ENCODE results near the gene ADCK2. TPM values are rescaled to one million over a fixed set of nuclear protein-coding genes. Genes with fewer than 3 reads are reported as not detected.
"Not testable (repeated sequence)": the region's sequence is repeated elsewhere in the genome, so short reads cannot be mapped to it uniquely, and the experiment has no call there.

Gene ADCK2
- polyA plus RNA-seq, 10 donors = 10.6 to 20.1 (median 13.0) TPM

DNA sequence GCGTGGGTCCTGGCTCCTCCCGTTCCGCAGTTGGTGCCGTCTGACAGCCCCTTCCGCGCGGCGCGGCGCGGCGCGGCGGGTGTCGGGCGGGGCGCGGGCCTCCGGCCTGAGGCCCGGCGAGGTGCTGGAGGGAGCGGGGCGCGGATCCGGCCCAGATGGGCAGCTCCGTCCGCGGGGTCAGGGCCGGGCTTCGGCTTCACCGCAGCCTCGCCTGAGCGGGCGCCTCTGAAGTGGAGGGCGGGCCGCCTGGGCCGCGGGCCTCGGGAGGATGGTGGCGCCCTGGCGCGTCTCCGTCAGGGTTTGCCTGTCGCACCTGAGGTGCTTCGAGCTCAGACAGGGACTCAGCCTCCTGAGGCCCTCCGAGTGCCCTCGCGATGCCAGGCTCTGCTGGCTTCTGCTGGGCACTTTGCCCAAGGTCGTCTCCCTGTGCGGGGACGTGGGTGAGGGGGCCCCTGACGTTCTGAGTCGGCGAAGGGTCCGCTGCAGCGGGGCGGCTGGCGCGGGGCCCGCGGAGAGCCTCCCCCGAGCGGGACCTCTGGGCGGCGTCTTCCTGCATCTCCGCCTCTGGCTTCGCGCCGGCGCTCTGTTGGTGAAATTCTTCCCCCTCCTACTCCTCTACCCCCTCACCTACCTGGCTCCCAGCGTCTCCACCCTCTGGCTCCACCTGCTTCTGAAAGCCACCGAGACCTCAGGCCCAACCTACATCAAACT lies 473 bp downstream of the ADCK2 start:
- peak in 1 of 3 donors; percentile 79 for DNase-seq

DNA sequence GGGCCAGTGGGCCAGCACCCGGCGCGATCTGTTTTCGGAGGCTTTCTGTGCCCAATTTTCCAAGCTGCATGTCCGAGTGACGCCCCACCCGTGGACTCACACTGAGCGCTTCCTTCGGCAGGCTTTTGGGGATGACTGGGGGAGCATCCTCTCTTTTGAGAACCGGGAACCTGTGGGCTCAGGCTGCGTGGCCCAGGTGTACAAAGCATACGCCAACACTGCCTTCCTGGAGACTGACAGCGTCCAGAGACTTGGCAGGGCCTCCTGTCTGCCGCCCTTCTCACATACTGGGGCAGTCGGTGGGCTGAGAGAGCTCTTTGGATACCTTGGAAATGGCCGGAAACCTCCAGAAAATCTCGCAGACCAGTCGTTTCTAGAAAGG lies 1.0 kb downstream of the ADCK2 start:
- DNase-seq = peak in 1 of 3 donors; percentile 34

GRCh38 chr7:140674356-140674800 lies 1.6 kb downstream of the ADCK2 start:
- DNase-seq = no peak

- DNase-seq = peak in 1 of 3 donors; percentile 63
Observed at GRCh38 chr7:140674899-140675701, 2.4 kb downstream of the ADCK2 start.

GRCh38 chr7:140675726-140676125 lies 3.0 kb downstream of the ADCK2 start:
- no peak for DNase-seq

GRCh38 chr7:140676306-140676705 lies 3.6 kb downstream of the ADCK2 start:
- DNase-seq = no peak

DNA sequence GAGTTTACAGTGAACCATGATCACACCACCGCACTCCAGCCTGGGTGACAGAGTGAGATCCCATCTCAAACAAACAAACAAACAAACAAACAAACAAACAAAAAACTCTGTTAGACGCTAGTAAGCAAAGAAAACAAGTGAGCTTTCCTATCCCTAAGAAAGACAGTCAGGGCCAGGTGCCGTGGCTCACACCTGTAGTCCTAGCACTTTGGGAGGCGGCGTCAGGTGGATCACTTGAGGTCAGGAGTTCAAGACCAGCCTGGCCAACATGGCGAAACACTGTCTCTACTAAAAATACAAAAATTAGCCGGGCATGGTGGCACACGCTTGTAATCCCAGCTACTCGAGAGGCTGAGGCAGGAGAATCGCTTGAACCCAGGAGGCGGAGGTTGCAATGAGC lies 4.2 kb downstream of the ADCK2 start:
- not testable (repeated sequence) for DNase-seq

- no peak for DNase-seq
Observed at GRCh38 chr7:140677496-140677895, 4.8 kb downstream of the ADCK2 start.

DNA sequence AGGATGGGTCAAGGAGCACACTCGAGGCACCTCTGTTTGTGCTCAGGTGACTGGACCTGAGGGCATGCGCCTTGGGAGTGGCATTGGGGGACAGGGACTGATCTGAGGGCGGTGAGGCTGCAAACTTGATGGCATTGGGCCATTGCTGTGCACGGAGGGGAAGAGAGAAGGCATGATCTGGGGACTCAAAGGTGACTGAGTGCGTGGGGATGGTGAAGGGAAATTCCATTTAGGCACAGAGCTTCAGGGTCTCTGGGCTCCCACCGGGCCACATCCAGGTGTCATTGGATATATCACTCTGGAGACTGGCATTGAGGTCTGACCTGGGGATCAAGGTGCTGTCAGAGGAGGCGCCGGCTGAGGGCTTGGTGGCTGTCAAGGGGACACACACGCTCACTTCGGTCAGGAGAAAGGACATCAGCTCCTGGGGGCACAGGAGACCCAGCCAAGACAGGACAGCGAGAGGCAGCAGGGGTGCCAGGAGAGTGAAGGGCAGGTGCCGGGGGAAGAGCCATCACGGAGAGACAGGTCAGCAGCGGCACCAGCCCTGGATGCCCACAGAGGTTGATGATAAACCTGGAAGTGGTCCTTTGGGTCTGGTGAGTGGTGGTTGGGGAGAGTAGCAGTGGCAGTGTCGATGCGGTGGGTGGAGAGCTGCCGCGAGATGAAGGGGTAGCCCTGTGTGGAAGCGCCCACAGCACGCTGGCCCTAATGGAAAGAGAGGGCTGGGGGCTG lies 5.5 kb downstream of the ADCK2 start:
- no peak for DNase-seq

DNA sequence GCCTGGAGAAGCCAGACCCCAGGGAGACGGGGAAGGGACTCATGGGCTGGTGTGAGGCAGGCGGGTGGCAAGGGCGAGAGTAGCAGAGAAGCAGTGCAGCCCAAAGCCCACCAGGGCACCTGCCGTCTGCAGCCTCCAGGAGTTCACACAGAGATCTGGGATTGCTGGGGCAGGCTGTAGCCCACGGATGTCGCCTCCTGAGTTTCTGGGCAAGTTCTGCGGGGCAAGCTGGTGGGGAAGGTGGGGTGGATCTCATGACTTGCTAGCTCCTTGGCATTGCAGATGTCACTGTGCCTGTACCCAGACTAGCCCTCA lies 6.0 kb downstream of the ADCK2 start:
- no peak for DNase-seq

DNA sequence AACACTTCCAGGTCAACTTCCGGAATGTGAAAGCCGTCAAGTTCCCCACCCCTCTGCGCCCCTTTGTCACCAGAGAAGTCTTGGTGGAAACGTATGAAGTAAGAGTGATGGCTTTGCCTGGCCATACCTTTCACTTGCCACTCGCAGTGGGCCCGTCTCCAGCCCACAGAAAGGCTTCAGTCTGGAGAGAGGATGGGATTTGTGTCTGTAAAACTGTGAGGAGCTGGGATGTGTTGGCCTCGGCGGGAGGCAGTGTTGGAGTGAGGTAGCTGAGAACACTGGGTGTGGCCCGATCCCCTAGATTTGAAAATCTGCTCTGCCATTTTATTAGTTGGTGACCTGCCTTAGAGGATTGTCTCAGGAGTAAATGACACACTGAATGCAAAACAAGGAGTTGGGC lies 6.4 kb downstream of the ADCK2 start:
- no peak for DNase-seq

DNA sequence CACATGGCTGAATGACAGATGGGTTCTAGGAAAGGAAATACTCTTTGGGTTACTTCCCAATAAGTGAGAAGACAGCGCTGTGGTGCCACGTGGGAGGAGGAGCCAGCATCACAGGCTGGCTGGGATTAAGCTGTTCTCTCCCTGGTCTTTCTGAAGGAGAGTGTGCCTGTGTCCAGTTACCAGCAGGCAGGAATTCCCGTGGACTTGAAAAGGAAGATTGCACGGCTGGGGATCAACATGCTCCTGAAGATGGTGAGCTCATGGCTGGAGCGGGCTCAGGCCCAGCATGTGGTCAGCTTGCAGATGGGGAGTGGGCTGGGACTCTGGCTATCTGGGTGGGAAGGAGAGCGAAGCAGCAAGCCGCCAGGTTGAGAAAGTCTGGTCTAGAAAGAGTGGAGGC lies 8.1 kb downstream of the ADCK2 start:
- no peak for DNase-seq

DNA sequence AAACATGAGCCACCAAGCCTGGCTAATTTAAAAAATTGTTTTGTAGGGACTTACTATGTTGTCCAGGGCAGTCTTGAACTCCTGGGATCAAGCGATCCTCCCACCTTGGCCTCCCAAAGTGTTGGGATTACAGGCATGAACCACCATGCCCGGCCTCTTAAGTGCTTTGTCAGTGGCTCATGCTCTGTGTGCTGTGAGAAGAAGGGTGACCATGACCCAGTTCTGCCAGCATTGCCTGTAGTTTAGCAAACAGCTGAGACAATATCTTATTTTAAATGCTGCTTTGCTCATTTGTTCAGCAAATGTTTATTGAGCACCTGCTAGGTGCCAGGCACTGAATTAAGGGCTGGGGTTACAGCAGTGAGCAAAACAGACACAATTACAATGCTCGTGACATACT lies 9.0 kb downstream of the ADCK2 start:
- DNase-seq = no peak

DNA sequence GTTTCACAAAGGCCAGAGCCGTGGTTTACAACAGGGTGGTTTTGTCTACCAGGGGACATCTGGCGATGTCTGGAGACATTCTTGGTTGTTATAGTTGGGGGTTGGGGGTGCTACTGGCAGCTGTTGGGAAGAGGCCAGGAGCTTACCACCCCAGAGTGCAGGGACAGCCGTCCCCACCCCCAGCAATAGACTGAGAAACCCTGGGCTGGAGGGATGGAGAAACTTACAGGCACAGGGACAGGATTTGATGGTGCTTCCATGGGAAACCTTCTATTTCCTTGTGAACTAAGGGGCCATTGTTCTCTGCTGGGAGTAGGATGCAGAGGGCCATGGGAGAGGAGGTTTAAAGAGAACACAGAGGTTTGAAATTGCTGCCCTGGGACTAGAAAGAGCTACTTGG lies 10.9 kb downstream of the ADCK2 start:
- no peak for DNase-seq

DNA sequence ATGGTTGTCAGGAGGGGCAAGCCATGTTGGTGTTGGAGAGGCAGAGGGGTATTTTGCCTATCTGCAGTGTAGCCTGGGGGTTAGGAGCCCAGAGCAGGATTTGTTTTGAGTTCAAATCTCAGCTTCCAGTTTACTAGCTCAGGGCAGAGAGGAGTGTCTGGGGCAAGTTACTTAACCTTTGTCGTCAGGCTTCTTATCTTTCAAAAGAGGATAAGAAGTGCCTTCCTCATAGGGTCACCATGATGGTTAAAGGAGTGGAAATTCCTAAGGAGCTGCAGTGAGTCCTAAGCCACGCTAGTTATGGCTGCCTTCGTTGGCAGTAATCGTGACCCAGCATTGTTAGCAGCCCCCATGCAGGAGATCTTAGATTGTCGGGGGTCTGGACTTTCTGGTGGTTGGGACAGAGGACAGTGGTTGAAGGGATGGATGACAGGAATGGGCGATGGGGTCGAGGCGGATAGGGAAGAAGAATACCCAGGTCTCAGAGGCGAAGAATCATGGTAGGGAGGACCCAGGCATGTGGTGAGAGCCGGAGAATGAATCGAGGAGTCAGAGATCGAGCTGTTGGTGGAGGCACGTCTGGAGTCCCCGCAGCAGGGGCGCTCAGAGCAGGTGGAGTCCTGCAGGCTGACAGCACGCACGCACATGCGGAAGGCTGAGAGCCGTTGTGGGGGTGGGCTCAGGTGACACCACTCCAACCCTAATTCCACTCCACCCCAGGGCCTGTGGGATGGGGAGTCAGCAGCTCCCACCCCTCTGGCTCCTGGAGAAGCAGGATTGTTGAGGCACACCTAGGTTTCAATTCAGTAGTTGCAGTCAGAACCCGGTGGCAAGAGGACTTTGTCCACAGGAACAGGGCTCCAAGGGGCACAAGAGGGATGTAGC lies 11.6 kb downstream of the ADCK2 start:
- no peak for DNase-seq

DNA sequence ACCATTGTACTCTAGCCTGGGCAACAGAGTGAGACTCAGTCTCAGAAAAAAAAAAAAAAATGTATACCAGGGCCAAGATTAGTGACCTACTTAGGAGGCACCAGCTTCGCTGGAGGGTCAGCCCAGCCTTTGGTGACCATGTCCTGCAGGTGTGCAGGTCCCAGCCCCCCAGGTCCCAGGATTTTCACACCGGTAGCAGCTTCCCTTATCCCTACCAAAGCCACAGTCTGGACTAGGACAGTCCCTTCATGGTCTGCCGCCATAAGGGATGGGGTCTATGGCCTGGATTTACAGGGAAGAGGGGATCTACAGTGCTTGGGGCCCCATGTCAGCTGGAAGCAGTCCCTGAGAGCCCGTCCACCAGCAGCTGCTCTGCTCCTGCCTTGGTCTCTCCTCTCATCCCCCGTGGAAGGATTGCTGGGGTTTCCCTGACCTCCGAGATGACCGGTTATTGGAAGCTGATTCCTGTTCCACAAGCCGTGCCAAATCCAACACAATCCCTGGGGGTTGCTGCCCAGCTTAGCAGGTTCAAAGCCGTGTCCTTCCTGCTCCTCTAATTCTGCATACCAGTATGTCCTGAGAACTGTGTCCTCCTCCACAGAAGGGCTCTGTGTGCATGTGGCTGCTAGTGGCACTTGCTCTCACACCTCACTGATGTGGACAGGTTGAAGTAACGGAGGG lies 12.8 kb downstream of the ADCK2 start:
- no peak for DNase-seq

DNA sequence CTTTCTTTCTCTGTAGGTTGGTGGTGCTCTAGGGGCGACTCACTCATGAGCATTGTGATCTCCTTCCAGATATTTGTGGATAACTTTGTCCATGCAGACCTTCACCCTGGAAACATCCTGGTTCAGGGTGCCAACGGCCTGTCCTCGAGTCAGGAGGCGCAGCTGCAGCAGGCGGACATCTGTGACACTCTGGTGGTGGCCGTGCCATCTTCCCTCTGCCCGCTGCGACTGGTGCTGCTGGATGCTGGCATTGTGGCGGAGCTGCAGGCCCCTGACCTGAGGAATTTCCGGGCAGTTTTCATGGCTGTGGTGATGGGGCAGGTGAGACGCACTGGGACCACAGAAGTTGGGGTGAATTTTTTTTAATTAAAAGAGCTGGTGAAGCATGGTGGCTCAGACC lies 14.2 kb downstream of the ADCK2 start:
- no peak for DNase-seq

DNA sequence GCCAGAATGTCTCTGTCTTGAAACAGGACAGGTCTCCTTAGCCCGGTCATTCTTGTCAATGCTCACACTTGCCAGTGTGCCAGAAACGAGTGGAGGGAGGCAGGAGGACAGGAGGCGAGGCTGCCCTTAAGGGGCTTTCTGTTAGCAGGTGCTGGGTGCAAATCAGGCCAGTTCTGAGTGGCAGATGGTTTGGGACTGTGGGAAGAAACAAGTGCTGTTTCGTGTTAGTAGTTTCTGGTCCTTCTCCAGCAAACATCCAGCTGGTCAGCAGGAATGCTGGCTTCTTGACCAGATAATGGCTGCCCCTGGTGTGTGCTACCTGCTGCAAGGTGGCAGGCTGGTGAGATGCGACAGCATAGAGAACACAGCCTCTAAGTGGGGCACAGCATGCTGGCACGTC lies 15.6 kb downstream of the ADCK2 start:
- DNase-seq = no peak

GRCh38 chr7:140689199-140690152 lies 16.7 kb downstream of the ADCK2 start:
- no peak for DNase-seq

Measured in muscle of back (tissue), 11 donors.